TTC549 (cell line): ENCODE data around the gene MCF2L.

Experiments used
- FAIRE-seq: peaks from 2 replicates; lab custom pipeline; 2012; peaks lifted over from hg19 to GRCh38; lab: Jason Lieb, UNC

MCF2L gene

GRCh38 chr13:112951674-112952371 lies 17.2 kb upstream of the MCF2L start:
- no peak for FAIRE-seq

GRCh38 chr13:112952759-112953551 lies 16.1 kb upstream of the MCF2L start:
- FAIRE-seq, result no peak

GRCh38 chr13:112953591-112954487 lies 15.2 kb upstream of the MCF2L start:
- no peak for FAIRE-seq

GRCh38 chr13:112954488-112955270 lies 14.3 kb upstream of the MCF2L start:
- FAIRE-seq, result no peak

DNA sequence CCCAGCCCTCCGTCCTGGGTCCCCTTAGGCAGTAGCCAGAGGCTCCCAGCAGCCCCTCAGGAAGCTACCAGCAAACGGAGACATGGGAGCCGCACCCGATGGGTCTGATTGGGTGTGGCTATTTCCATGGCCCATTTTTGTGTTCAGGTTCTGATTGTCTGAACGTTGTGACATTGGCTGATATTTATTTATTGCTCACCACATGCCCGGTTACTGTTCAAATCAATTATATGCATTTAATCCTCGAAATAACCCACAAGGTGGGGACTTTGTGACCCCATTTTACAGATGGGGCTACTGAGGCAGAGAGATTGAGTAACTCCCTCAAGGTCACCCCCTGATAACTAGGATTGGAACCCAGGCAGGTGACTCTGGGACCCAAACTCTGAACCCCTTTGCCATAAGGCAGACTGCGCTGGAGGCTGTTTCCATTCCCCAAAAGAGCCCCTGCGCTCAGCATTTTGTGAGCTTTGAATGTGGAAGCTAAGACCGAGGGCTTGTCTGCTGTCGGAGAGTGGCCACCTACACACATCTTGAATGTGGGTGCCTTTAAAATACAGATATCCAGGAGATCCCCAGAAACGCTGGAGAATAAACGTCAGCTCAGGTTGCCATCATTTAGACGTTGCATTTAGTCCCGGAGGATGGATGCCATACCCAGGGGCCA lies 13.6 kb upstream of the MCF2L start:
- FAIRE-seq, result no peak

- no peak for FAIRE-seq
Measured at GRCh38 chr13:112955956-112956355, 13.1 kb upstream of the MCF2L start.

GRCh38 chr13:112956571-112957294 lies 12.3 kb upstream of the MCF2L start:
- no peak for FAIRE-seq

DNA sequence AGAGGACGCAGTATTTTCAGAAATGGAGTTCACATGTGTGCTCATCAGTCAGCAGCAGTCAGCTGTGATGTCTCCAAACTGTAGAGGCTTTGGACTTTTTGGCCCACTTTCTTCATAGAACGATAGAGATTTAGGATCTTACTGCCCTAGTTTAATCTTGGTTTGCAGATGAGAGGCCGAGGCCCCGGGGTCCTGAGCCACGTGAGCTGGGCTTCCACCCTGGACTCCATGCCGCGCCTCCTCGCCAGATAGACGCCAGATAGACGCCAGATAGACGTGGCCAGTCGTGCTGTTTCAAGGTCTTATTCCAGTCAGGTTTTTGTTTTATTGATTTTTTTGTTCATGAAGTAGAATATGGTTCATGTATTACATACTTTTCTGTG lies 11.7 kb upstream of the MCF2L start:
- FAIRE-seq, result no peak

DNA sequence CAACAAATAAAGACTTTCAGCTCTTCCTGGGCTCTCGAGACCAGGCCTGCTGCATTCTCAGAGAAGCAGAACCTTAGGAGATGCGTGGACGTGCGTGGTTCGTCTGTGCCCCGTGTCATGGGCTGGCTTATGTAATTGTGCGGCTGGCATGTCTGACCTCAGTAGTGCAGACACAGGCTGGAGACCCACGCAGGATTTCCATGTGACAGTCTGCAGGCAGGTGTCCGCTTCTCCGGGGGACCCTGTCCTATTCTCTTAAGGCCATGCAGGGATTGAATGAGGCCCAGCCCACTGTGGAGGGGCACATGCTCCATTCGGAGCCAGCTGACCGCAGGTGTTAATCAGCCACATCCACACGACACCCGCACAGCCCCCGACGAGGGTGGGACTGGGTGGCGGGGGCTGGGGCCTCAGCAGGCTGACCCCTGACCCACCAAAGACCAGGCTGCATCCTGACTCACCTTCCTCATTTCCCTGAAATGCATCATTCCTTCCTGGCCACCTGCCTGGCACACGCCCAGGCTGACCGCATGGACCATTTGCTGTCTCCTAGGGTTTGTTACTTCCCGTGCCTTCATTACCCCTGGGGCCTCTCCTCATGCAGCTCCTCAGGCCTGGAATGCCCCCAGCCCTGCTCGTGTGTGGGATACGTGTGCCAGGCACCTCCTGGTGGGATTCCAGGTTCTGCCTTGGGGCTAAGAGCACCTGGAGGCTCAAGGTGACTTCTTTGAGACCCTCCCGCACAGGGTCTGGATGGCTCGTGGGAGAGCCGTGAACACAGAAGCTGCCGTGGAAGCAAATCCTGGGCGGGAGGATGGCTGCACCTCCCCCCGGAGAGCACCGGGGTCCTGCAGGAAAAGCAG lies 10.7 kb upstream of the MCF2L start:
- no peak for FAIRE-seq

- FAIRE-seq, result no peak
Measured at GRCh38 chr13:112959206-112959605, 9.8 kb upstream of the MCF2L start.

GRCh38 chr13:112959701-112960542 lies 9.1 kb upstream of the MCF2L start:
- no peak for FAIRE-seq

- FAIRE-seq, result no peak
Measured at GRCh38 chr13:112960706-112961105, 8.3 kb upstream of the MCF2L start.

- FAIRE-seq, result no peak
Measured at GRCh38 chr13:112961457-112962369, 7.3 kb upstream of the MCF2L start.

DNA sequence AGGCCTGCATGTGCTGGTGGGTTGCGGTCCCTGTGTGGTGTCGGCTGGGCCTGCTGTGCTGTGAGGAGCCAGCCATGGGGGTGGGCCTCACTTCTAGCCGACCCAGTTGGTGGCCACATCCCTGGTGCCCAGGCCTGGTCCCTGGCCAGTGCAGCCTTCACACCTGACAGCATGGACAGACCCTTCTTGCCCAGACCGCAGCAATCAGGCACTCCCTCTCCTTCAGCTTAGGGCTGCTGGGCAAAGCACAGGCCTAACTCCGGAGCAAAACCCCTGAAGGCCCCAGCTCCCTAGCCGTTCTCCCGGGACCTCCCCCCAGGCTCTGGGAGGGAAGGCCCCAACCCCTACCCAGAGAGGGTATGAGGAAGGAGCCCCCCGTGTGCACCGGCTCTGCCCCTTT lies 6.6 kb upstream of the MCF2L start:
- FAIRE-seq, result no peak

- FAIRE-seq, result no peak
Measured at GRCh38 chr13:112962911-112963625, 5.9 kb upstream of the MCF2L start.

DNA sequence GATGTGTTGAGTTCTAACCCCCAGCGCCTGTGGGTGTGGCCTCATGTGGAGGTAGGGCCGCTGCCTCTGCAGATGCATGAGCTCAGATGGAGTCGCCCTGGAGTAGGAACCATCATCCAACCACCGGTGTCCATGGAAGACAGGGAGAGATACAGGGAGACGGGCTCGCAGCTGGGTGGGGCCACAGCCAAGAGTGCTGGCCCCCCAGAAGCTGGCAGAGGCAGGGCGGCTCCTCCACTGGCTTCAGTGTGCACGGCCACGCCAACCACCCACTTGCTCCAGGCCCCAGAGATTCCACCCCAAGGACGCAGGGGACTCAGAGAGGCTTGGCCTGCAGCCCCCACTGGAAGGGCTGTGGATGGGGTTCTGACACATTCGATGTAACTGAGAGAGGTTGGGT lies 5.4 kb upstream of the MCF2L start:
- FAIRE-seq, result no peak

DNA sequence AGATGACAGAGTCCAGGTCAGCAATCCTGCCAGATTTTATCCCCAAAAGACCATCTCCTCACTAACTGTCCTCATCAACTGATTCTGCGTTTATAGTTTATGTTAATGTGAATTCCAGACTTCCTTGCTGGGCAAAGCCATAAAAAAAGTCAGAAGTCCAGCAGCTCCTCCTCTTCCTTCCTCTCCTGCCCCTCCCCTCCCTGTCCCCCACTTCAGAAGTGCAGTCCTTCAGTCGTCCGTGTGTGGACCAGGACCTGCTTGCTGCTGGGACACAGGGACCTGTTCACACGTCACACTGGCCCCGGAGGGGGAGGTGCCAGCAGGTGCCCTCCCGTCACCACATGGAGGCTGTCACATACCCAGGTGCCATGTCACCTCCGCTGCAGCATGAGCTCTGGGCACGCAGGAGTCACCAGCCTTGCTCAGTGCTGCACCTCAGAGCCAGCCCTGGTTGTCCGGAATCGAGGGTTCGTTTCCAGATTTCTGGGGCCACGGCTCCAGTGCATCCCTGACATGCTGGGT lies 4.0 kb upstream of the MCF2L start:
- no peak for FAIRE-seq
